DMS153 treated with DMSO at 0.1 percent for 48 hours (cell line): Measurements from ENCODE around the gene SETD4.

Source experiments
- DNase-seq: peaks from one replicate; lab custom pipeline; 2025; ENCODE audit not compliant: unreplicated experiment; lab: John Stamatoyannopoulos, UW

SETD4 gene

GRCh38 chr21:36015045-36015444 is 45.3 kb downstream of the SETD4 start:
- no peak for DNase-seq

- DNase-seq, result no peak
Measured at GRCh38 chr21:36010801-36011200, 49.5 kb downstream of the SETD4 start.

- DNase-seq, result no peak
Measured at GRCh38 chr21:36008505-36008904, 51.8 kb downstream of the SETD4 start.

- no peak for DNase-seq
Measured at GRCh38 chr21:36005879-36006400, 54.4 kb downstream of the SETD4 start.

- DNase-seq, result no peak
Measured at GRCh38 chr21:36005018-36005417, 55.3 kb downstream of the SETD4 start.

- DNase-seq, result no peak
Measured at GRCh38 chr21:36004441-36004840, 55.9 kb downstream of the SETD4 start.

GRCh38 chr21:36003776-36004175 is 56.5 kb downstream of the SETD4 start:
- no peak for DNase-seq

- no peak for DNase-seq
Measured at GRCh38 chr21:35996217-35996616, 64.1 kb downstream of the SETD4 start.

- DNase-seq, result peak; percentile 64
Measured at GRCh38 chr21:35995522-35996088, 64.7 kb downstream of the SETD4 start.

- DNase-seq, result no peak
Measured at GRCh38 chr21:35994613-35995012, 65.7 kb downstream of the SETD4 start.

GRCh38 chr21:35993875-35994490 is 66.3 kb downstream of the SETD4 start:
- DNase-seq, result no peak

GRCh38 chr21:35991131-35991530 is 69.2 kb downstream of the SETD4 start:
- DNase-seq, result no peak

- no peak for DNase-seq
Measured at GRCh38 chr21:35990609-35991008, 69.7 kb downstream of the SETD4 start.

GRCh38 chr21:35989138-35989735 is 71.1 kb downstream of the SETD4 start:
- DNase-seq, result no peak

GRCh38 chr21:35988416-35989137 is 71.7 kb downstream of the SETD4 start:
- no peak for DNase-seq

GRCh38 chr21:35987475-35987874 is 72.9 kb downstream of the SETD4 start:
- DNase-seq, result no peak

- no peak for DNase-seq
Measured at GRCh38 chr21:35984654-35985361, 75.5 kb downstream of the SETD4 start.
